Lower lobe of right lung (tissue), 2 donors: ENCODE measurements around the gene HNRNPH2. TPM values are rescaled to one million over a fixed set of nuclear protein-coding genes. Genes with fewer than 3 reads are reported as not detected.

Experiments
- ATAC-seq, 2 donors: fragments of 200-7000 bp; cut with Tn5 transposase; one replicate each; pipeline ENCODE4 v1.9.1; 2020 to 2022; ENCODE audit warnings: mild to moderate bottlenecking in 2 of 2, moderate library complexity in 2 of 2
- DNase-seq: peaks from one replicate; pipeline ENCODE4 v3.0.0-alpha.2; 2020
- H3K27ac ChIP-seq: fragments of 200-600 bp; one replicate; pipeline ENCODE4 v1.8.0; 2022
- H3K27me3 ChIP-seq: fragments of 200-600 bp; one replicate; pipeline ENCODE4 v1.8.0; 2022; ENCODE audit warnings: low read depth
- H3K36me3 ChIP-seq: fragments of 200-600 bp; one replicate; pipeline ENCODE4 v1.8.0; 2022; ENCODE audit warnings: mild to moderate bottlenecking
- H3K4me1 ChIP-seq: fragments of 200-600 bp; one replicate; pipeline ENCODE4 v1.8.0; 2022
- H3K4me3 ChIP-seq: fragments of 200-600 bp; one replicate; pipeline ENCODE4 v1.8.0; 2022; ENCODE audit warnings: mild to moderate bottlenecking
- H3K9me3 ChIP-seq: fragments of 200-600 bp; one replicate; pipeline ENCODE4 v1.8.0; 2022
- CTCF ChIP-seq: fragments of 200-600 bp; IDR thresholded peaks from one replicate; pipeline ENCODE4 v1.8.0; 2022; ENCODE audit warnings: antibody characterized with exemption, mild to moderate bottlenecking
- intact Hi-C: fragments of 100-400 bp; cut with DNase I; formaldehyde crosslinking; loops from one replicate; pipeline ENCODE4 v1.11.0; 2022
- long read RNA-seq: library from polyadenylated mRNA; unstranded; transcript quantifications from one replicate; pipeline ENCODE4 v2.0.0, GENCODE V29; 2021
- total RNA-seq: library from RNA; stranded (reverse); fragmentation: NEBNext Ultra II Directional; extraction: Animal tissue kit (Norgen Biotek cat#: 25700); gene quantifications from one replicate; pipeline ENCODE4 v1.2.1, GENCODE V29; 2021
- donor health status: DM: no; HTN: yes; CAD: no; lungs with severe emphysema.

HNRNPH2 gene
- 62.1 TPM for total RNA-seq
- long read RNA-seq, transcript HNRNPH2-201 (2 exons, 2,223 nt) = major isoform, 191 of 197 reads
- long read RNA-seq, partial matches to known transcripts = 6 of 197 reads
- long read RNA-seq, other reads (novel, unspliced or antisense) = 0 of 197 reads

GRCh38 chrX:101407748-101408531 lies at the start of gene HNRNPH2, which contains the start of gene GLA:
HNRNPH2 (plus strand) TSS chrX:101408222; CDS start chrX:101411989, 3,767 bp downstream.
GLA (minus strand) TSS chrX:101407925; CDS start chrX:101407903, 22 bp downstream.
- H3K36me3 ChIP-seq = peaks cover 17% of the 10 kb centered on the region
- peak; percentile 92 for DNase-seq
- intact Hi-C loops = no loop called here
- H3K4me1 ChIP-seq = peaks cover 28% of the 10 kb centered on the region
- peak within 1 kb of the TSS; percentile 94 for H3K27ac ChIP-seq
- no peaks in the 10 kb centered on the region for H3K27me3 ChIP-seq
- ATAC-seq = peak; percentile 98 to 99
- TF ChIP-seq CTCF = no peak
- peak within 1 kb of the TSS; percentile 65 for H3K4me3 ChIP-seq
- H3K9me3 ChIP-seq = no peaks in the 10 kb centered on the region

DNA sequence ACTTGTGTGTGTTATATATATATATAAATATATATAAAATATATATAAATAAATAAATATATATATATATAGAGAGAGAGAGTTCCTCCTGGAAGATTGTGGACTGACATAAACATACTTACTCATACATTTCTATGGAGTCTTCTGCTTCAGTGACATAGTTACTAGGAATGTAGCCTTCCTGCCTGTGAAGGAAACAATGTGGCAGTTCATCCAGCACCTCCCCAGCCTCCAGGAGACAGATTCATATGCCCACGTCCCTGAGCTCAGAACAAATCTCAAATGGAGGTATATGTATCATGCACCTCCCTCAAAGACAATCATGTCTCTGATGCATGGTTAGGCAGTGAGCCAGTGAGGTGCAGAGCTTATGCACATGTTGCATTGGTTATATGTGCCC lies 48.1 kb upstream of the HNRNPH2 start:
- H3K4me3 ChIP-seq = no peak overlapping the region
- TF ChIP-seq CTCF = no peak
- H3K36me3 ChIP-seq = no peaks in the 10 kb centered on the region
- intact Hi-C loops = no loop called here
- ATAC-seq (no peak), DNase-seq (no peak)
- H3K27me3 ChIP-seq = no peaks in the 10 kb centered on the region
- no peak overlapping the region for H3K27ac ChIP-seq
- H3K9me3 ChIP-seq = no peaks in the 10 kb centered on the region
- no peaks in the 10 kb centered on the region for H3K4me1 ChIP-seq

DNA sequence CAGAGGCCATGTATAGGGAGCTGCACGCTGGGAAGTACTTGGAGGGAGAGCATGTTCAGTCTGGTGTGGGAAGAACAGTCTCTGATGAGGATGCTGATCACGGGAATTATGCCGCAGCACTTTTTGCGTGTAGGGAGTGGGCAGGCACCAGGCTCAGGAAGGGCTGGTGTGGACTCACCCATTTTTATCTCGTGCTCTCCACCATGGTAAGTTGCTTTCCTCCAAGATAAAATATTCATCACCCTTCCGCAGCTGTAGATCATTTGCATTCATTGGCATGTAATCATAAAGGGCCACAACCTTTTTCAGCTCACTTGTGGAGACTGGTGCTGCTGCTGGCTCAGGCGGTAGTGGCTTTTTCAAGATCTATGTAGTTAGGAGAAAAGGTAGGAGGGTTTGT lies 47.6 kb upstream of the HNRNPH2 start:
- no peak for DNase-seq
- no peaks in the 10 kb centered on the region for H3K9me3 ChIP-seq
- intact Hi-C loops = no loop called here
- no peak overlapping the region for H3K27ac ChIP-seq
- no peak overlapping the region for H3K4me3 ChIP-seq
- ATAC-seq = no peak
- TF ChIP-seq CTCF = no peak
- no peaks in the 10 kb centered on the region for H3K27me3 ChIP-seq
- no peaks in the 10 kb centered on the region for H3K4me1 ChIP-seq
- H3K36me3 ChIP-seq = no peaks in the 10 kb centered on the region

DNA sequence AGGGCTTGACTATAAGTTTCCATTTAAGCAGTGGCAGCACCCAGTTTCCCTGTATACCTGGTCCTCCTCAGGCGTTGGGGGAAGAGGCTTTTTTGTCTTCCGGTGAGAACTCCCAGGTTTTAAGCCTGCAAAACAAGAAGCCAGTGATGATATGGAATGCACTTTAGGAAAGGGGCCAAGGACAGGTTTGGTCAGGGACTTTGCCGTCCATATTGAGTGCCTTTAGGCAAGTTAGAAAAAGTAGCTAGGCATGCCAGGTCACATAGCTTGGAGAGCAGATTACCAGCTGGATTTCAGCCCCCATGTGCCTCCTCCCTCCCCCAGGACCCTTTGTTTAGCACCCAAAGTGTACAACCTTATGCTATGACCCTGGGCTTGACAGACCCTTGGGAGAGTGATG lies 45.9 kb upstream of the HNRNPH2 start:
- H3K36me3 ChIP-seq = no peaks in the 10 kb centered on the region
- H3K4me1 ChIP-seq = no peaks in the 10 kb centered on the region
- intact Hi-C loops = no loop called here
- H3K9me3 ChIP-seq = no peaks in the 10 kb centered on the region
- no peak overlapping the region for H3K4me3 ChIP-seq
- ATAC-seq (no peak), DNase-seq (no peak)
- TF ChIP-seq CTCF = no peak
- no peaks in the 10 kb centered on the region for H3K27me3 ChIP-seq
- no peak overlapping the region for H3K27ac ChIP-seq

GRCh38 chrX:101362757-101363156 lies 45.3 kb upstream of the HNRNPH2 start:
- Histone ChIP-seq H3K27ac (no peak overlapping the region), H3K36me3 (no peaks in the 10 kb centered on the region), H3K4me1 (no peaks in the 10 kb centered on the region), H3K9me3 (no peaks in the 10 kb centered on the region), H3K4me3 (no peak overlapping the region), H3K27me3 (no peaks in the 10 kb centered on the region)
- DNase-seq (no peak), ATAC-seq (no peak)
- intact Hi-C loops = no loop called here
- TF ChIP-seq CTCF = no peak
